ENCODE data around the gene ABCA9. TPM values are rescaled to one million over a fixed set of nuclear protein-coding genes. Genes with fewer than 3 reads are reported as not detected.

ABCA9 gene
- total RNA-seq, 3 donors from 2014 or later = 18.0 to 92.7 (median 56.7) TPM

GRCh38 chr17:69088643-69089200 lies 28.0 kb upstream of the ABCA9 start:
- Histone ChIP-seq H3K4me1 (no peaks in the 10 kb centered on the region), H3K4me3 (no peak overlapping the region), H3K9me3 (no peaks in the 10 kb centered on the region), H3K27ac (no peak overlapping the region), H3K36me3 (no peaks in the 10 kb centered on the region), H3K27me3 (no peaks in the 10 kb centered on the region)
- intact Hi-C loops (cut with DNase I; ENCODE audit: low total_unique reads) = no loop called here
- TF ChIP-seq CTCF (IDR thresholded peaks at IDR 0.05) = no peak
- no peak for TF ChIP-seq POLR2AphosphoS5 (IDR thresholded peaks at IDR 0.05)
- no peak for DNase-seq (ENCODE audit: low spot score in 2 of 2)

- Histone ChIP-seq H3K36me3 (no peaks in the 10 kb centered on the region), H3K4me3 (no peak overlapping the region), H3K4me1 (no peaks in the 10 kb centered on the region), H3K27me3 (no peaks in the 10 kb centered on the region), H3K9me3 (no peaks in the 10 kb centered on the region), H3K27ac (no peak overlapping the region)
- intact Hi-C loops (cut with DNase I; ENCODE audit: low total_unique reads) = no loop called here
- DNase-seq (ENCODE audit: low spot score in 2 of 2) = no peak
- TF ChIP-seq POLR2A (IDR thresholded peaks at IDR 0.05) (no peak), CTCF (IDR thresholded peaks at IDR 0.05) (no peak), POLR2AphosphoS5 (IDR thresholded peaks at IDR 0.05) (no peak)
Observed at GRCh38 chr17:69086641-69087040, 25.9 kb upstream of the ABCA9 start.

- H3K9me3 ChIP-seq = no peaks in the 10 kb centered on the region
- H3K27me3 ChIP-seq = no peaks in the 10 kb centered on the region
- H3K4me1 ChIP-seq = no peaks in the 10 kb centered on the region
- TF ChIP-seq CTCF (IDR thresholded peaks at IDR 0.05) (peak in 1 of 3 donors; percentile 17), POLR2A (IDR thresholded peaks at IDR 0.05) (no peak), POLR2AphosphoS5 (IDR thresholded peaks at IDR 0.05) (no peak)
- no peak for DNase-seq (ENCODE audit: low spot score in 2 of 2)
- intact Hi-C loops (cut with DNase I; ENCODE audit: low total_unique reads) = no loop called here
- no peak overlapping the region for H3K4me3 ChIP-seq
- H3K36me3 ChIP-seq = no peaks in the 10 kb centered on the region
- H3K27ac ChIP-seq = no peak overlapping the region
Observed at GRCh38 chr17:69084911-69085310, 24.2 kb upstream of the ABCA9 start.

GRCh38 chr17:69082696-69083095 lies 22.0 kb upstream of the ABCA9 start:
- H3K9me3 ChIP-seq = no peaks in the 10 kb centered on the region
- H3K27me3 ChIP-seq = no peaks in the 10 kb centered on the region
- H3K4me1 ChIP-seq = no peaks in the 10 kb centered on the region
- no peak overlapping the region for H3K27ac ChIP-seq
- no peak for TF ChIP-seq POLR2AphosphoS5 (IDR thresholded peaks at IDR 0.05)
- TF ChIP-seq CTCF (IDR thresholded peaks at IDR 0.05) = no peak
- TF ChIP-seq POLR2A (IDR thresholded peaks at IDR 0.05) = no peak
- intact Hi-C loops (cut with DNase I; ENCODE audit: low total_unique reads) = no loop called here
- DNase-seq (ENCODE audit: low spot score in 2 of 2) = no peak
- H3K36me3 ChIP-seq = no peaks in the 10 kb centered on the region
- H3K4me3 ChIP-seq = no peak overlapping the region

- Histone ChIP-seq H3K9me3 (peaks cover 0 to 9% of the 10 kb centered on the region in 2 donors), H3K4me3 (no peak overlapping the region), H3K36me3 (no peaks in the 10 kb centered on the region), H3K27ac (no peak overlapping the region), H3K27me3 (no peaks in the 10 kb centered on the region), H3K4me1 (no peaks in the 10 kb centered on the region)
- no peak for DNase-seq (ENCODE audit: low spot score in 2 of 2)
- intact Hi-C loops (cut with DNase I; ENCODE audit: low total_unique reads) = no loop called here
- TF ChIP-seq CTCF (IDR thresholded peaks at IDR 0.05) (no peak), POLR2AphosphoS5 (IDR thresholded peaks at IDR 0.05) (no peak), POLR2A (IDR thresholded peaks at IDR 0.05) (no peak)
Observed at GRCh38 chr17:69078864-69079263, 18.1 kb upstream of the ABCA9 start.

Measured in breast epithelium (tissue), 4 donors.